Measurements from ENCODE around the gene FMNL2. TPM values are rescaled to one million over a fixed set of nuclear protein-coding genes. Genes with fewer than 3 reads are reported as not detected.

The FMNL2 gene
- total and polyA plus RNA-seq, 11 donors: 4.7 to 19.4 (median 5.5) TPM

GRCh38 chr2:152655880-152656279 is 320.9 kb downstream of the FMNL2 start:
- intact Hi-C loops (cut with DNase I): no loop called here
- TF ChIP-seq POLR2A (IDR thresholded peaks at IDR 0.05) (no peak), CTCF (IDR thresholded peaks at IDR 0.05) (no peak)
- no peak overlapping the region for H3K27ac ChIP-seq
- no peak for ATAC-seq
- WGBS, 4 donors: 66 to 82% (median 73%) methylated on average over 1 of the region's 1 CpG
- no peak for DNase-seq
- no peaks in the 10 kb centered on the region for H3K4me1 ChIP-seq
- H3K9me3 ChIP-seq: no peaks in the 10 kb centered on the region
- no peaks in the 10 kb centered on the region for H3K27me3 ChIP-seq
- peaks cover 0 to 100% (median 81%) of the 10 kb centered on the region in 9 donors for H3K36me3 ChIP-seq
- H3K4me3 ChIP-seq: no peak overlapping the region

GRCh38 chr2:152657043-152657442 is 322.1 kb downstream of the FMNL2 start:
- intact Hi-C loops (cut with DNase I): no loop called here
- Histone ChIP-seq H3K4me1 (no peaks in the 10 kb centered on the region), H3K36me3 (peaks cover 0 to 100% (median 93%) of the 10 kb centered on the region in 9 donors), H3K9me3 (no peaks in the 10 kb centered on the region), H3K27ac (no peak overlapping the region), H3K4me3 (no peak overlapping the region), H3K27me3 (no peaks in the 10 kb centered on the region)
- WGBS, 4 donors: 88 to 92% (median 90%) methylated on average over 4 of the region's 4 CpGs
- no peak for DNase-seq
- TF ChIP-seq CTCF (IDR thresholded peaks at IDR 0.05) (no peak), POLR2A (IDR thresholded peaks at IDR 0.05) (no peak)
- ATAC-seq: no peak

GRCh38 chr2:152658221-152658620 is 323.2 kb downstream of the FMNL2 start:
- intact Hi-C loops (cut with DNase I): no loop called here
- H3K36me3 ChIP-seq: peaks cover 0 to 100% (median 98%) of the 10 kb centered on the region in 9 donors
- no peak overlapping the region for H3K27ac ChIP-seq
- ATAC-seq: no peak
- TF ChIP-seq CTCF (IDR thresholded peaks at IDR 0.05): no peak
- no peak for TF ChIP-seq POLR2A (IDR thresholded peaks at IDR 0.05)
- H3K9me3 ChIP-seq: no peaks in the 10 kb centered on the region
- H3K4me1 ChIP-seq: no peaks in the 10 kb centered on the region
- no peak overlapping the region for H3K4me3 ChIP-seq
- WGBS, 4 donors: 86 to 94% (median 90%) methylated on average over 1 of the region's 1 CpG
- no peak for DNase-seq
- H3K27me3 ChIP-seq: no peaks in the 10 kb centered on the region

- ATAC-seq (no peak), DNase-seq (no peak)
- intact Hi-C loops (cut with DNase I): no loop called here
- no peak for TF ChIP-seq POLR2A (IDR thresholded peaks at IDR 0.05)
- TF ChIP-seq CTCF (IDR thresholded peaks at IDR 0.05): no peak
- no peaks in the 10 kb centered on the region for H3K9me3 ChIP-seq
- H3K4me1 ChIP-seq: no peaks in the 10 kb centered on the region
- peaks cover 0 to 100% (median 93%) of the 10 kb centered on the region in 9 donors for H3K36me3 ChIP-seq
- no peak overlapping the region for H3K27ac ChIP-seq
- 94 to 96% (median 95%) methylated on average over 4 of the region's 4 CpGs for WGBS, 4 donors
- no peaks in the 10 kb centered on the region for H3K27me3 ChIP-seq
- no peak overlapping the region for H3K4me3 ChIP-seq
Measured at GRCh38 chr2:152661076-152661475, 326.1 kb downstream of the FMNL2 start.

Measured in heart left ventricle (tissue), 16 donors.